K562 (cell line): ENCODE measurements around the gene RAB43. TPM values are rescaled to one million over a fixed set of nuclear protein-coding genes. Genes with fewer than 3 reads are reported as not detected.

ENCODE experiments used
- CBFA2T3 ChIP-seq: fragments of 450-650 bp; IDR thresholded peaks from 2 replicates; pipeline ENCODE4 v1.6.1; 2017
- EHMT2 ChIP-seq: fragments of 450-650 bp; IDR thresholded peaks from 2 replicates; pipeline ENCODE4 v1.6.1; 2018; ENCODE audit warnings: antibody characterized with exemption
- GABPA ChIP-seq: fragments of 200-800 bp; sonication (Bioruptor generic); conservative IDR thresholded peaks from 2 replicates; pipeline ENCODE4 v1.6.1; 2016; ENCODE audit warnings: low read depth, missing genetic modification characterization, missing compliant biosample characterization
- NCOR1 ChIP-seq: fragments of 450-650 bp; IDR thresholded peaks from 2 replicates; pipeline ENCODE4 v1.6.1; 2016; ENCODE audit warnings: mild to moderate bottlenecking, moderate library complexity
- PCBP1 ChIP-seq: fragments of 200-400 bp; formaldehyde crosslinking; IDR thresholded peaks from 2 replicates; pipeline ENCODE4 v1.6.1; 2018; ENCODE audit warnings: mild to moderate bottlenecking, low read depth, low read length; ENCODE audit not compliant: poor library complexity, severe bottlenecking
- POLR2H ChIP-seq: IDR thresholded peaks from 2 replicates; pipeline ENCODE4 v1.6.1; 2016; ENCODE audit warnings: missing genetic modification characterization, low read depth, mild to moderate bottlenecking, control low read depth, missing compliant biosample characterization, moderate library complexity
- RAD51 ChIP-seq: fragments of 450-650 bp; IDR thresholded peaks from 2 replicates; pipeline ENCODE4 v1.7.1; 2016; ENCODE audit warnings: low read depth, mild to moderate bottlenecking, borderline replicate concordance
- RBFOX2 ChIP-seq: fragments of 200-400 bp; formaldehyde crosslinking; IDR thresholded peaks from 2 replicates; pipeline ENCODE4 v1.6.1; 2017; ENCODE audit warnings: low read depth, mild to moderate bottlenecking, low read length, moderate library complexity
- RBM15 ChIP-seq: fragments of 200-400 bp; formaldehyde crosslinking; IDR thresholded peaks from 2 replicates; pipeline ENCODE4 v1.6.1; 2018; ENCODE audit warnings: mild to moderate bottlenecking, low read length, moderate library complexity; ENCODE audit not compliant: insufficient read depth
- SREBF1 ChIP-seq: fragments of 150-350 bp; IDR thresholded peaks from 2 replicates; pipeline ENCODE4 v1.6.1; 2014; ENCODE audit warnings: antibody characterized with exemption, low read depth, low read length, borderline replicate concordance
- YY1 ChIP-seq, 3 experiments: IDR thresholded peaks; 2 replicates each; pipeline ENCODE4 v1.6.1; 2011; ENCODE audit warnings: low read length in 2 of 3, mild to moderate bottlenecking in 2 of 3, moderate library complexity in 2 of 3, borderline replicate concordance in 1 of 3, control low read depth in 1 of 3, low read depth in 1 of 3; ENCODE audit not compliant: insufficient read depth in 3 of 3, insufficient replicate concordance in 2 of 3, control insufficient read depth in 1 of 3, insufficient read length in 1 of 3; ENCODE audit errors: extremely low read depth in 1 of 3
- ZNF217 ChIP-seq: sonication (generic); formaldehyde crosslinking; IDR thresholded peaks from 2 replicates; pipeline ENCODE4 v1.8.0; 2022; ENCODE audit warnings: mild to moderate bottlenecking, missing genetic modification reagents
- ZNF274 ChIP-seq: IDR thresholded peaks from 2 replicates; pipeline ENCODE4 v1.6.1; 2011; ENCODE audit warnings: low read depth, mild to moderate bottlenecking, low read length, moderate library complexity, borderline replicate concordance
- polyA plus RNA-seq, 8 experiments: library from polyadenylated mRNA; depleted of rRNA in 4 of 8; stranded (reverse) in 5 of 8; unstranded in 3 of 8; fragments of >200 nt; fragmentation: Nextera tagmentation in 2 of 8; fragmentation: Illumina TruSeq in 1 of 8; extraction: Ambion mirVana in 2 of 8; extraction: Trizol in 1 of 8; gene quantifications; 2 replicates each; pipeline versions ENCODE4 v1.2.1 to v1.2.3, GENCODE V29; 2011 to 2014; ENCODE audit warnings: inconsistent platforms in 1 of 8, missing spikeins in 1 of 8
- total RNA-seq, 7 experiments: library from RNA; depleted of rRNA in 6 of 7; stranded (reverse); fragments of >200 nt in 6 of 7; fragmentation: Illumina TruSeq in 2 of 7; extraction: Trizol in 2 of 7; gene quantifications; 2 replicates each; pipeline versions ENCODE4 v1.2.1 to v1.2.3, GENCODE V29; 2011 to 2021; ENCODE audit warnings: low replicate concordance in 1 of 7
- TF ChIP-seq, protein P1 (sequence below): fragments of 450-650 bp; IDR thresholded peaks from 2 replicates; pipeline ENCODE4 v1.6.1; 2018; ENCODE audit not compliant: partially characterized antibody
- TF ChIP-seq, protein P2 (sequence below): fragments of 450-650 bp; conservative IDR thresholded peaks from 2 replicates; pipeline ENCODE4 v1.6.1; 2016; ENCODE audit warnings: missing genetic modification characterization, low read depth, mild to moderate bottlenecking, missing compliant biosample characterization, moderate library complexity
- TF ChIP-seq, protein P3 (sequence below), 2 experiments: fragments of 150-350 bp in 1 of 2; IDR thresholded peaks; 2 replicates each; pipeline ENCODE4 v1.6.1; 2012 to 2016; ENCODE audit warnings: low read depth in 2 of 2, low read length in 2 of 2, mild to moderate bottlenecking in 1 of 2, moderate library complexity in 1 of 2

Gene RAB43
- total and polyA plus RNA-seq, 9 of the 15 experiments (the other 6 are each of a cell fraction or from before 2014, with no cell fraction given): 0.04 to 6.8 (median 1.7) TPM; not detected in 2

DNA sequence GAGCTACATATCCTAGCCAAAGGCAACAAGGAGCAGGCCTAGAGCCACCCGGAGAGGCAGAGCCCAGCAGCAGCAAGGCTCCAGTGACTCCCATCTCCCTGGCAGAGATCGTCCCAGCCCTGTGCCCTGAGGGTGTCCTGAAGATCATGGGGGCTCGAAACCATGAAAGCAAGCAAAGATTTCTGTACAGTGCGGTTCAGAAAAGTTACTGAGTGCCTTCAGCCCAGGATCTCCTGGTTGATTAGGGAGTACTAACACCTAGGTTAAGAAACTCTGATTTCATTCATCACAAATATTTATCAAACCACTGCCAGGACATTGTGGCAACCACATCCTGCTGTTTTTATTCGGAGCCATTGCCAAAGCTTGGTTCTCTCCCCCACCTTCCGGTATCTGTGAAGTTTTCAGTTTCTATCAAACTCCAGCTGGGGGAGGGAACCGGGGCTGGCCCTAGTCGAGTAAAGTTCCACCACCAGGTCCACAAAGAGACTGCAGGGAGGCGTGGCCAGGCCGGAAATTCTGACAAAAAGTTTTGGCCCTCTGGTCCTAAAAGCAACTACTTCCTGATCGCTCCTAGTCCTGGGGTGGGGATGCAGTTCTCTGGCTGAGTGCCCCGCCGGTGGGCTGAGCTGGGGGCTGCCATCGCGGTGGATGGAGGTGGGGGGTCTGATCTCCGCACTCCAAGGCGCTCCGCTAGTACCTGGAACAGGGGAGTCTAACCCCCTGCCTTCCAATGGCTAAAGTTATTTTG, 1.2 kb downstream of the RAB43 start (continued):
- TF ChIP-seq, protein P1, sequence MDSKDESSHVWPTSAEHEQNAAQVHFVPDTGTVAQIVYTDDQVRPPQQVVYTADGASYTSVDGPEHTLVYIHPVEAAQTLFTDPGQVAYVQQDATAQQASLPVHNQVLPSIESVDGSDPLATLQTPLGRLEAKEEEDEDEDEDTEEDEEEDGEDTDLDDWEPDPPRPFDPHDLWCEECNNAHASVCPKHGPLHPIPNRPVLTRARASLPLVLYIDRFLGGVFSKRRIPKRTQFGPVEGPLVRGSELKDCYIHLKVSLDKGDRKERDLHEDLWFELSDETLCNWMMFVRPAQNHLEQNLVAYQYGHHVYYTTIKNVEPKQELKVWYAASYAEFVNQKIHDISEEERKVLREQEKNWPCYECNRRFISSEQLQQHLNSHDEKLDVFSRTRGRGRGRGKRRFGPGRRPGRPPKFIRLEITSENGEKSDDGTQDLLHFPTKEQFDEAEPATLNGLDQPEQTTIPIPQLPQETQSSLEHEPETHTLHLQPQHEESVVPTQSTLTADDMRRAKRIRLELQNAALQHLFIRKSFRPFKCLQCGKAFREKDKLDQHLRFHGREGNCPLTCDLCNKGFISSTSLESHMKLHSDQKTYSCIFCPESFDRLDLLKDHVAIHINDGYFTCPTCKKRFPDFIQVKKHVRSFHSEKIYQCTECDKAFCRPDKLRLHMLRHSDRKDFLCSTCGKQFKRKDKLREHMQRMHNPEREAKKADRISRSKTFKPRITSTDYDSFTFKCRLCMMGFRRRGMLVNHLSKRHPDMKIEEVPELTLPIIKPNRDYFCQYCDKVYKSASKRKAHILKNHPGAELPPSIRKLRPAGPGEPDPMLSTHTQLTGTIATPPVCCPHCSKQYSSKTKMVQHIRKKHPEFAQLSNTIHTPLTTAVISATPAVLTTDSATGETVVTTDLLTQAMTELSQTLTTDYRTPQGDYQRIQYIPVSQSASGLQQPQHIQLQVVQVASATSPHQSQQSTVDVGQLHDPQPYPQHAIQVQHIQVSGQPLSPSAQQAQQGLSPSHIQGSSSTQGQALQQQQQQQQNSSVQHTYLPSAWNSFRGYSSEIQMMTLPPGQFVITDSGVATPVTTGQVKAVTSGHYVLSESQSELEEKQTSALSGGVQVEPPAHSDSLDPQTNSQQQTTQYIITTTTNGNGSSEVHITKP: peak; percentile 29
- TF ChIP-seq, protein P2, sequence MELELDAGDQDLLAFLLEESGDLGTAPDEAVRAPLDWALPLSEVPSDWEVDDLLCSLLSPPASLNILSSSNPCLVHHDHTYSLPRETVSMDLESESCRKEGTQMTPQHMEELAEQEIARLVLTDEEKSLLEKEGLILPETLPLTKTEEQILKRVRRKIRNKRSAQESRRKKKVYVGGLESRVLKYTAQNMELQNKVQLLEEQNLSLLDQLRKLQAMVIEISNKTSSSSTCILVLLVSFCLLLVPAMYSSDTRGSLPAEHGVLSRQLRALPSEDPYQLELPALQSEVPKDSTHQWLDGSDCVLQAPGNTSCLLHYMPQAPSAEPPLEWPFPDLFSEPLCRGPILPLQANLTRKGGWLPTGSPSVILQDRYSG (tag): no peak
- TF ChIP-seq RBM15: no peak
- peak; percentile 63 for TF ChIP-seq POLR2H (tag)
- 0 out of 2 replicates have a peak, but pooled peaks have one; percentile 32 for TF ChIP-seq CBFA2T3
- 0 out of 2 replicates have a peak, but pooled peaks have one; percentile 9 for TF ChIP-seq NCOR1
- TF ChIP-seq GABPA: peak; percentile 78
- peak in 1 of 3 experiments; percentile 7 for TF ChIP-seq YY1 (IDR thresholded peaks at IDR 0.05; ENCODE audit: borderline replicate concordance in 1 of 3, control insufficient read depth in 1 of 3, extremely low read depth in 1 of 3, insufficient read depth in 3 of 3, insufficient read length in 1 of 3, insufficient replicate concordance in 2 of 3, low read depth in 1 of 3, low read length in 2 of 3)
- no peak for TF ChIP-seq SREBF1
- peak; percentile 61 for TF ChIP-seq RBFOX2
- no peak for TF ChIP-seq PCBP1
- TF ChIP-seq RAD51: no peak
- TF ChIP-seq, protein P3, sequence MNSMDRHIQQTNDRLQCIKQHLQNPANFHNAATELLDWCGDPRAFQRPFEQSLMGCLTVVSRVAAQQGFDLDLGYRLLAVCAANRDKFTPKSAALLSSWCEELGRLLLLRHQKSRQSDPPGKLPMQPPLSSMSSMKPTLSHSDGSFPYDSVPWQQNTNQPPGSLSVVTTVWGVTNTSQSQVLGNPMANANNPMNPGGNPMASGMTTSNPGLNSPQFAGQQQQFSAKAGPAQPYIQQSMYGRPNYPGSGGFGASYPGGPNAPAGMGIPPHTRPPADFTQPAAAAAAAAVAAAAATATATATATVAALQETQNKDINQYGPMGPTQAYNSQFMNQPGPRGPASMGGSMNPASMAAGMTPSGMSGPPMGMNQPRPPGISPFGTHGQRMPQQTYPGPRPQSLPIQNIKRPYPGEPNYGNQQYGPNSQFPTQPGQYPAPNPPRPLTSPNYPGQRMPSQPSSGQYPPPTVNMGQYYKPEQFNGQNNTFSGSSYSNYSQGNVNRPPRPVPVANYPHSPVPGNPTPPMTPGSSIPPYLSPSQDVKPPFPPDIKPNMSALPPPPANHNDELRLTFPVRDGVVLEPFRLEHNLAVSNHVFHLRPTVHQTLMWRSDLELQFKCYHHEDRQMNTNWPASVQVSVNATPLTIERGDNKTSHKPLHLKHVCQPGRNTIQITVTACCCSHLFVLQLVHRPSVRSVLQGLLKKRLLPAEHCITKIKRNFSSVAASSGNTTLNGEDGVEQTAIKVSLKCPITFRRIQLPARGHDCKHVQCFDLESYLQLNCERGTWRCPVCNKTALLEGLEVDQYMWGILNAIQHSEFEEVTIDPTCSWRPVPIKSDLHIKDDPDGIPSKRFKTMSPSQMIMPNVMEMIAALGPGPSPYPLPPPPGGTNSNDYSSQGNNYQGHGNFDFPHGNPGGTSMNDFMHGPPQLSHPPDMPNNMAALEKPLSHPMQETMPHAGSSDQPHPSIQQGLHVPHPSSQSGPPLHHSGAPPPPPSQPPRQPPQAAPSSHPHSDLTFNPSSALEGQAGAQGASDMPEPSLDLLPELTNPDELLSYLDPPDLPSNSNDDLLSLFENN (IDR thresholded peaks at IDR 0.05; ENCODE audit: low read depth in 2 of 2, low read length in 2 of 2): 0 out of 4 replicates have a peak, but pooled peaks of 1 of the 2 experiments have one; percentile 45
- TF ChIP-seq ZNF274: no peak
- no peak for TF ChIP-seq ZNF217 (CRISPR knock-in tag)
- TF ChIP-seq EHMT2: no peak
